Stimulated activated naive CD8-positive, alpha-beta T cell treated with anti-CD3 and anti-CD28 coated beads, Interleukin-15, amount 100 ng/mL, for 72 hours (primary cell): Measurements from ENCODE around the gene PSMB11.

Source experiments
- ATAC-seq: fragments of 150-1000 bp; cut with Tn5 transposase; 2 replicates; pipeline ENCODE4 v1.10.0; 2021; ENCODE audit warnings: mild to moderate bottlenecking, moderate library complexity
- DNase-seq, 2 donors: peaks; one replicate each; pipeline ENCODE4 v3.0.0; 2021 to 2022
- H3K27ac Mint-ChIP-seq, 2 donors: one replicate each; pipeline ENCODE4 v1.8.0; 2022; ENCODE audit warnings: mild to moderate bottlenecking in 2 of 2, mixed read lengths in 2 of 2, moderate library complexity in 2 of 2
- H3K27me3 Mint-ChIP-seq: one replicate; pipeline ENCODE4 v1.8.0; 2022; ENCODE audit warnings: mixed read lengths
- H3K4me1 Mint-ChIP-seq: one replicate; pipeline ENCODE4 v1.8.0; 2022; ENCODE audit warnings: mild to moderate bottlenecking, mixed read lengths
- H3K4me3 Mint-ChIP-seq, 2 donors: one replicate each; pipeline ENCODE4 v1.8.0; 2022; ENCODE audit warnings: mild to moderate bottlenecking in 2 of 2, mixed read lengths in 2 of 2, moderate library complexity in 1 of 2
- H3K9me3 Mint-ChIP-seq, 2 donors: one replicate each; pipeline ENCODE4 v1.8.0; 2022; ENCODE audit warnings: mixed read lengths in 2 of 2

Gene PSMB11

DNA sequence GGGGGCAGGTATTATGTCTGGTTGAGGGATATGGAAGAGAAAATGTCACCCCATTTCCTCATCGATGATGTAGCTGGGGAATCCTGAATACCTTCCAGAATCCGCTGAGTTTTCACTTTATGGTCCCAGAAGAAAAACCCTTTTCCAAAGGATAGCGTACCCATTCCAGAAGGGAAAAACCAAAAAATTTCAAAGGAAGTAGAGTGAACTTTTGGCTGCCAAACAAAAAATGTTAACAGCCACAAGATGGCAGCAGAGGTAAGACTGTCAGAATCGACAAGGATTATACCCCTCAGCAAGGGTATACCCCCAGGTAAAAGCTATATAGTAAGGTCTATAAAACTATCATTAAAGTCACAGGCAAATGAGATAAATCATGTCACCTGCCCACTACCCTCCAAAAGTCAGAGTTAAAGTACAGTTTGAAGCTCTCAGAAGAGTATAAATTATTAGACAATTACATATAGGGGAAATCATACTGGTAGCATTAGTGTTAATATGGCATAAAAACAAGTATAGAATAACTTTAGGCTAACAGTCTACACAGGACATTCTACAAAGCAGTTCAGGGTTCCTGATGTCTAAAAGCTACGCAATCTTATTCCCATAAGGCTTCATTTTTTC is 34.9 kb downstream of the PSMB11 start:
- ATAC-seq (no peak), DNase-seq (no peak)
- no peaks in the 10 kb centered on the region for H3K27me3 Mint-ChIP-seq
- no peak overlapping the region for H3K27ac Mint-ChIP-seq
- H3K4me3 Mint-ChIP-seq, result no peak overlapping the region
- no peaks in the 10 kb centered on the region for H3K9me3 Mint-ChIP-seq
- H3K4me1 Mint-ChIP-seq, result peaks cover 6% of the 10 kb centered on the region

DNA sequence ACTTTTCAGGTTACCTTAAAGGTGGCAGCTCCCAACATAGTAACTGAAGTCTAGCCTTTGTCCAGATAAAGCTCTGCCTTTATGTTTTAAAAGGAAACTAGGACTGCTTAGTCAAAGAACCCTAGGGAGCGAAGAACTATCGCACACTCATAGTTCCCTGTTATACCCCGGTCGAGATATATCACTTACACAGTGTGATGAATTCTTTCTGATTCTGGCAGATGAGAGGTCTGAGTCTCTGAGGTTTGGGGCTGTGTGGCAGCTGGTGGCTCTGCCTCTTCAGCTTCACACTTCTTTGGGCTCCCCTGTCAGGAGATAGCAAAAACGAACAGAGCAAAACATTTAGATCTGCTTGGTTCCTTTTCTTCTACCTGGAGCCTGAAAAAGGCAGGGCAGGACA is 36.0 kb downstream of the PSMB11 start:
- DNase-seq (no peak), ATAC-seq (no peak)
- H3K9me3 Mint-ChIP-seq, result no peaks in the 10 kb centered on the region
- H3K4me3 Mint-ChIP-seq, result no peak overlapping the region
- peak overlapping the region in 1 of 2 donors; percentile 3 for H3K27ac Mint-ChIP-seq
- H3K27me3 Mint-ChIP-seq, result no peaks in the 10 kb centered on the region
- H3K4me1 Mint-ChIP-seq, result no peaks in the 10 kb centered on the region

DNA sequence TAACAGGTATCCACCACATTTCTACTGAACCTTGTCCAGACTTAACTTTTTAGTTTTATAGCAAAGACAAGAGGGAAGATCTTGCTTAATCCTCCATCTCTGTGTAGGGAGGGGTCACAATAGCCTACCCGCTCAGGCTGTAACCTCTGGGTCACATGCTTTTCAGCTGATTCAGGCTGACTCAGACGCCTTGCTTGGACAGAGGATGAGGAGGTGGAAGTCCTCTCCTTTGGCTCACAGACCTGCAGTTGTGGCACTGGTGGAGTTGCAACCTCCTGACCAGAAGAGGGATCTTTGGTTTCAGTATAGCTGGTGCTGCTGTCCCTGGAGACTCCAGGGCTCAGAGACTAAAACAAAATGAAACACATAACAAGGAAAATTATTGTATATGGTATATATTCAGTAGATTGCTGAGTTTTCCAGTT is 36.7 kb downstream of the PSMB11 start:
- no peak for ATAC-seq
- Mint-ChIP-seq H3K9me3 (no peaks in the 10 kb centered on the region), H3K27me3 (no peaks in the 10 kb centered on the region), H3K4me3 (no peak overlapping the region), H3K27ac (no peak overlapping the region), H3K4me1 (no peaks in the 10 kb centered on the region)
- no peak for DNase-seq

DNA sequence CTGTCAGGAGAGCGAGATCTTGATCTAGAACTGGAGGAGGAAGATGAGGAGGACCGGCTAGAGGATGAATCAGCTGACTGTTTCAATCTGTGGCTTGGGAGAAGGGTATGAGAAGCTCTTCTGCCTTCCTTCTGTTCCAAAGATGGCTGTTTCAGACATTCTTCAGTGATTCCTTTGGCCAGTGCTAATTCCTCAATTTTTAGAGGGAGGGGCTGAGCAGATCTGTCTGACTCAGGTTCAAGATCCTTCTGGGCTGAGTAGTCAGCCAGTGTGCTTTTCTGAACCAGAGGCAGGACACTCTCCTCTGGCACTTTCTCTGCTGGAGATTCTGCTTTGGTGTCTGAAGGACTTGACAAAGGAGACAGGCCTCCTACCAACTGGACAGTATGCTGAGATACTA is 37.7 kb downstream of the PSMB11 start:
- Mint-ChIP-seq H3K27me3 (no peaks in the 10 kb centered on the region), H3K9me3 (no peaks in the 10 kb centered on the region), H3K4me1 (no peaks in the 10 kb centered on the region), H3K4me3 (no peak overlapping the region), H3K27ac (no peak overlapping the region)
- DNase-seq (no peak), ATAC-seq (no peak)

DNA sequence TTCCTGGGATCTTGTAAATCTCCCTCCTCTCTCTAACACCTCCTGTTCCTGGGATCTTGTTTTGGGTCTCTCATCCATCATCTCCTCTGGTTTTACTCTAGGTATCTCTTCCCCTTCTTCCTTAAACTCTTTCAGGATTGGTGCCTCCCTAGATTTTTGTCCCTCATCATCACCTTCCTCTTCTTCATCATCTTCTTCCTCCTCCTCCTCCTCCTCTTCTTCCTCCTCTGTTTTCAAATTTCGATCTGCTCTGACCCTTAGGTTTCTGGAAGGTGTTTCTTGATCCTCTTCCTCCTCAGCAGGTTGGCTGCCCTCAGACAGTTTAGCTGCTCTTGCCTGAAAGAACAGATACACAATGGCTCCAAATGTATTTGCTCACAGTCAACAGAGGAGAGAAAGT is 38.5 kb downstream of the PSMB11 start:
- no peak overlapping the region for H3K4me3 Mint-ChIP-seq
- DNase-seq (no peak), ATAC-seq (no peak)
- no peaks in the 10 kb centered on the region for H3K9me3 Mint-ChIP-seq
- H3K27me3 Mint-ChIP-seq, result no peaks in the 10 kb centered on the region
- H3K4me1 Mint-ChIP-seq, result peaks cover 2% of the 10 kb centered on the region
- H3K27ac Mint-ChIP-seq, result peak overlapping the region in 1 of 2 donors; percentile 22

DNA sequence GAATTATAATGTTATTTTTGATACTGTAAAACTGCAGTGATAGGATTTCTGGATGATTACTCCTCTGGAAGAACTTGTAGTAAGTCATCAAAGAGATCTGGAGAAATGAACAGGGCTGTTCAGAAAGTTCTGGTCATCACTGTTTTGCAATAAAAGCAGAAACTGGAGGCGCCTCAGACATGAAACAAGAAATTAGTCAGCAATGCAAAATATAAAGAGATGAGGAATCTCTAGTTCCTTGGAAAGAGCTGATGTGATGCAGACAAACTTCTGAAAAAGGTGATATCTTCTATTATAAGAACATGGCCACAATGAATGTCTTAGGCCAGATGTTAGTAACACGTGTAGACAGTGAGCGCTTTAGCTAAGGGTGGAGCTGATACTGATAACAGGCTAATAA is 43.4 kb downstream of the PSMB11 start:
- peak overlapping the region in 1 of 2 donors; percentile 89 for H3K27ac Mint-ChIP-seq
- H3K27me3 Mint-ChIP-seq, result no peaks in the 10 kb centered on the region
- no peaks in the 10 kb centered on the region for H3K9me3 Mint-ChIP-seq
- no peak overlapping the region for H3K4me3 Mint-ChIP-seq
- H3K4me1 Mint-ChIP-seq, result peaks cover 23% of the 10 kb centered on the region
- DNase-seq (no peak), ATAC-seq (no peak)

DNA sequence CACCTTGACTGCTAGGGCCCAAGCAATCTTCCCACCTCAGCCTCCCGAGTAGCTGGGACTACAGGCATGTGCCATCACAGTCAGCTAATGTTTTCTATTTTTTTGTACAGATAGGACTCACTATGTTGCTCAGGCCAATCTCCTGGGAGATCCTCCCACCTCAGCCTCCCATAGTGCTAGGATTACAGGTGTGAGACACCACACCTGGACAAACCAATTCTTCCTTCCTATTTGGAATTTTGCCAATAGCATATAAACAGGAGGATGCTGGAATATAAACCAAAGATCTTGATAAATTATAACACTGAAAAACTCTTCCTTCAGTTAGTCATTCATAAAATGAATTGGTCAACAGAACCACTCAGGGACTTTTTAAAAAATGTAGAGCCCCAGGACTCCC is 44.6 kb downstream of the PSMB11 start:
- ATAC-seq (no peak), DNase-seq (no peak)
- H3K9me3 Mint-ChIP-seq, result no peaks in the 10 kb centered on the region
- peaks cover 23% of the 10 kb centered on the region for H3K4me1 Mint-ChIP-seq
- no peak overlapping the region for H3K4me3 Mint-ChIP-seq
- H3K27ac Mint-ChIP-seq, result peak overlapping the region in 1 of 2 donors; percentile 35
- H3K27me3 Mint-ChIP-seq, result no peaks in the 10 kb centered on the region

DNA sequence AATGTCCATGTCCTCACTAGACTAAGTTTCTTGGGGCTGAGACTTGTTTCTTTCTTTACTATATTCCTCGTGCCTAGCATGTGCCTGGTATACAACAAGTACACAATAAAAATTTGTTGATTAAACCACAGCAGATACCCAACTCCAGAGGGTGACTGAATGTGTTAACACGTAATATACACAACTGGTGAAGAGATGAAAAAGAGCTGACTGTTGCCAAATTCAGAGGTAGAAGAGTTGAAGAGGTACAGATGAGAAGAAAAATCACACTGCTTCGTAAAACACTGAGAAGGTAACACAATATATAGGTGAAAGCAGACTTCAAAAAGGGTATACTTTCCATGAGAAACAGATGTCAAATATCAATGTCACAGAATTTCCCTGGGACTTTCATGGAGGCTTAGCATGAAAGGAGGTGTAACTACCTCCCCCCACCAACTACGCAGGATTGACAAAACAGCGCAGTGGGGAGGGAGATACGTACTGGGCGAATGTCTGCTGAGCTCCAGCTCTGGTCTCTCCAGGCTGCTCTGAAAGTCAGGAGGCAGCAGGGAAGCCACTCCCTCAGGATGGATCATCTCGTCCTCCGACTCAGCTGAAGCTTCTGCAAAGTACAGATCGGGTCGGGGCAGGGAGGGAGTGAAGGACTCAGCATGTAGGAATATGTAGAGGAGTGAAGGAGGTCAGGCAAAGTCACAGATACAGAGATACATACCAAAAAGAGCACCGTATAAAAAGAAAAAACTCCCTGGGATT is 47.7 kb downstream of the PSMB11 start:
- H3K9me3 Mint-ChIP-seq, result no peaks in the 10 kb centered on the region
- no peak overlapping the region for H3K4me3 Mint-ChIP-seq
- H3K4me1 Mint-ChIP-seq, result peaks cover 30% of the 10 kb centered on the region
- H3K27me3 Mint-ChIP-seq, result no peaks in the 10 kb centered on the region
- no peak overlapping the region for H3K27ac Mint-ChIP-seq
- ATAC-seq, result no peak
- DNase-seq, result no peak

DNA sequence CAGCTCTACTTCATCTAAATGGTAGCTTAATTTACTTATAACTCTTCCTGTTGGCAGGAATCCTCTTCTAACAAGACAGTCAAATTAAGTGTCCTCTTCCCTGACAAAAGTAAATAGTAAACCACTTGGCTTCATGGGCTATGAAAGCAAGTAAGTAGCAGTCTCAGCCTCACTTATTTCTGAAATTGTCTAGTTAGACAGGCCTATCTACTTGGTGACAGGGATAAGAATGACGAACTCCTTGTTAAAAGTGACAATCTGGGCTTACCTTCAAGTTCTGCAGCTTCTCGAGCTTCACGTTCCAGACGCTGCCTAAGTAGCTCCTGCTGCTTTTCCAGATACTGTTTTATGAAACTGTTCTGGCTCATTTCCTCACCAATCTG is 48.2 kb downstream of the PSMB11 start:
- Mint-ChIP-seq H3K4me1 (peaks cover 30% of the 10 kb centered on the region), H3K27ac (no peak overlapping the region), H3K9me3 (no peaks in the 10 kb centered on the region), H3K4me3 (no peak overlapping the region), H3K27me3 (no peaks in the 10 kb centered on the region)
- ATAC-seq, result no peak
- DNase-seq, result no peak

DNA sequence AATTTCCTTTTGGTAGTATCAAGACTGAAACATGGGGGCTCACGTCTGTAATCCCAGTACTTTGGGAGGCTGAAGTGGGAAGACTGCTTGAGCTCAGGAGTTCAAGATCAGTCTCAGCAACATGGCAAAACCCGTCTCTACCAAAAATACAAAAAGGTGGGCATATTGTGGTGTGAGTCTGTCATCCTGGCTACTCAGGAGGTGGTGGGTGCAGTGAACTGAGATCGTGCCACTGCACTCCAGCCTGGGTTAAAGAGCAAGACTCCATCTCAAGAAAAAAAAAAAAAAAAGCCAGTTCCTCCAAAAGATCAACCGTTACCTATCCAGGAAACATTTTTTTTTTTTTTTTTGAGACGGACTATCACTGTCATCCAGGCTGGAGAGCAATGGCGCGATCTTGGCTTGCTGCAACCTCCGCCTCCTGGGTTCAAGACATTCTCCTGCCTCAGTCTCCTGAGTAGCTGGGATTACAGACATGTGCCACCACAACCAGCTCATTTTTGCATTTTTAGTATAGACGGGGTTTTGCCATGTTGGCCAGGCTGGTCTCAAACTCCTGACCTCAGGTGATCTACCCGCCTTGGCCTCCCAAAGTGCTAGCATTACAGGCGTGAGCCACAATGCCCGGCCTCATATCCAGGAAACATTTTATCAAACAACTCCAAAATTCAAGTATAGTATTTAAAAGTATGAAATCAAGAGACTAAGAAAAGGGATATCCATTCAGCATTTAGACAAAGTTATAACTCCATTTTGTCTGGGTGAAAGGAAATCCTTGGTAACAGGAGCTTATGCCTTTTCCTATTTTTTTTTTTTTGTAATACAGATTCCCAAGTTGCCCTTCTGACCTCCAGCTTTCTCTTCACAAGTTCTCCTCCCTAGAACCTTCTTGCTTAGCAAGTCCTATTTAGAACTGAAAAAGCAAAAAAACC is 49.5 kb downstream of the PSMB11 start:
- no peak for DNase-seq
- peaks cover 20% of the 10 kb centered on the region for H3K4me1 Mint-ChIP-seq
- no peaks in the 10 kb centered on the region for H3K9me3 Mint-ChIP-seq
- no peak overlapping the region for H3K4me3 Mint-ChIP-seq
- ATAC-seq, result no peak
- H3K27ac Mint-ChIP-seq, result peak overlapping the region in 1 of 2 donors; percentile 49
- H3K27me3 Mint-ChIP-seq, result no peaks in the 10 kb centered on the region

DNA sequence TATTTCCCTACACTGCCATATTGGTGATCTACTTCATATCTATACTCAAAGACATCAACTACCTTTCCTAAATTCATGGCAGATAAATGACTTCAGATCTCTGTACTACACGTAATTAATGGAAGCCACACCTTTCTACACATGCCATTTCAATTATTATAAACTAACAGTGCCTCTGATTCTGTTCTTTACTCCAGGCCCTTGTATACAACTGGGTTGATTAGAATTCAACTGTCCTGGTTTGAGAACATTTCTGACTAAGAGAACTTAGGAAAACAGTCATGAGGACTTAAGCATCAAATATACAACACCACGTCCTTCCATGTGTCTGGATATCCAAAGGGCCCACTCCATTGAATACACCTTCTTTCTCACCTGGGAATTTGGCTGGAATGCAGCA is 51.1 kb downstream of the PSMB11 start:
- H3K4me3 Mint-ChIP-seq, result peak overlapping the region in 1 of 2 donors; percentile 24
- DNase-seq (no peak), ATAC-seq (no peak)
- H3K4me1 Mint-ChIP-seq, result peaks cover 31% of the 10 kb centered on the region
- no peaks in the 10 kb centered on the region for H3K27me3 Mint-ChIP-seq
- no peaks in the 10 kb centered on the region for H3K9me3 Mint-ChIP-seq
- no peak overlapping the region for H3K27ac Mint-ChIP-seq

DNA sequence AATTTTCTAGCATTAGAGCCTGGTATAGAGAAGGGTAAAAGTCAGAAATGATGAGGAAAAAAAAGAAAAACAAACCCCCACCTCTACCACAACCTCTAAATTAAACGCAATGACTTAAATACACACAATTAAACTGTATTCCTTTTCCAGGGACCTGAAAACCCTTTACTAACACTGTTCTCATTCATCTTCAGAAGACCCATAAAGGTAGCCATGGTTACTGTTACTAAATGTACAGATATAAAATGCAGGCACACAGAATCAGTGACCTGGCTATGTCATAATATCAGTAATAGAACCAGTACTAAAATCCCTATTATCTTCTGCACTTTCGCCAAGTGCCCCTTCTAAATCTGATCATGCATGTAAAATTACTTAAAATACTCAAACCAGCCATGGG is 51.5 kb downstream of the PSMB11 start:
- Mint-ChIP-seq H3K9me3 (no peaks in the 10 kb centered on the region), H3K4me3 (peak overlapping the region in 1 of 2 donors; percentile 24), H3K4me1 (peaks cover 31% of the 10 kb centered on the region), H3K27me3 (no peaks in the 10 kb centered on the region), H3K27ac (no peak overlapping the region)
- ATAC-seq (no peak), DNase-seq (no peak)
